Naive thymus-derived CD4-positive, alpha-beta T cell (primary cell): ENCODE results near the gene BCKDK. TPM values are rescaled to one million over a fixed set of nuclear protein-coding genes. Genes with fewer than 3 reads are reported as not detected.
"Not testable (repeated sequence)": the region's sequence is repeated elsewhere in the genome, so short reads cannot be mapped to it uniquely, and the experiment has no call there.

Experiments
- ATAC-seq: fragments of 150-1000 bp; cut with Tn5 transposase; 2 replicates; pipeline ENCODE4 v1.10.0; 2021; ENCODE audit warnings: mild to moderate bottlenecking, moderate library complexity
- CTCF ChIA-PET: fragments of 350-600 bp; sonication (Branson Sonifier 250); formaldehyde crosslinking; loops from one replicate; lab custom pipeline; 2021; ENCODE audit warnings: antibody characterized with exemption; lab: Charles Lee
- POLR2A ChIA-PET: fragments of 350-600 bp; sonication (Branson Sonifier 250); formaldehyde crosslinking; loops from one replicate; lab custom pipeline; 2021; ENCODE audit warnings: antibody characterized with exemption, inconsistent platforms; lab: Charles Lee
- DNase-seq, 9 donors: peaks; one replicate each; pipeline versions ENCODE4 v3.0.0 to v3.0.0-alpha.2; 2020 to 2022; ENCODE audit warnings: mixed read lengths in 1 of 9
- H3K27ac ChIP-seq: one replicate; pipeline ENCODE4 v1.7.0; 2013; ENCODE audit warnings: mild to moderate bottlenecking, low read depth, low read length, moderate library complexity
- H3K27me3 ChIP-seq, 2 donors: one replicate each; pipeline ENCODE4 v1.7.0; 2013; ENCODE audit warnings: low read length in 2 of 2, mild to moderate bottlenecking in 2 of 2, moderate library complexity in 2 of 2; ENCODE audit not compliant: control insufficient read depth in 2 of 2, insufficient read depth in 2 of 2
- H3K36me3 ChIP-seq, 3 experiments: 1 replicate in 2 of 3; 2 replicates in 1 of 3; pipeline ENCODE4 v1.7.0; 2013; ENCODE audit warnings: low read length in 3 of 3, mild to moderate bottlenecking in 3 of 3, moderate library complexity in 1 of 3; ENCODE audit not compliant: insufficient read depth in 3 of 3, control insufficient read depth in 2 of 3
- H3K4me1 ChIP-seq, 2 donors: one replicate each; pipeline ENCODE4 v1.7.0; 2013; ENCODE audit warnings: low read length in 2 of 2, mild to moderate bottlenecking in 2 of 2, moderate library complexity in 1 of 2; ENCODE audit not compliant: control insufficient read depth in 2 of 2, insufficient read depth in 2 of 2
- H3K4me3 ChIP-seq: 2 replicates; pipeline ENCODE4 v1.7.0; 2013; ENCODE audit warnings: mild to moderate bottlenecking, low read length
- H3K9me3 ChIP-seq, 3 experiments: 1 replicate in 2 of 3; 2 replicates in 1 of 3; pipeline ENCODE4 v1.7.0; 2013; ENCODE audit warnings: low read length in 3 of 3; ENCODE audit not compliant: control insufficient read depth in 2 of 3
- H3K27ac Mint-ChIP-seq, 9 donors: one replicate each; pipeline ENCODE4 v1.8.0; 2020 to 2022; ENCODE audit warnings: mixed read lengths in 9 of 9, mild to moderate bottlenecking in 8 of 9, moderate library complexity in 5 of 9, inconsistent platforms in 2 of 9
- H3K27me3 Mint-ChIP-seq, 5 donors: one replicate each; pipeline ENCODE4 v1.8.0; 2021 to 2022; ENCODE audit warnings: mixed read lengths in 5 of 5, mild to moderate bottlenecking in 1 of 5
- H3K36me3 Mint-ChIP-seq, 5 donors: one replicate each; pipeline ENCODE4 v1.8.0; 2020 to 2022; ENCODE audit warnings: mixed read lengths in 5 of 5, mild to moderate bottlenecking in 3 of 5, inconsistent platforms in 1 of 5
- H3K4me1 Mint-ChIP-seq, 7 donors: one replicate each; pipeline ENCODE4 v1.8.0; 2020 to 2022; ENCODE audit warnings: mixed read lengths in 7 of 7, mild to moderate bottlenecking in 3 of 7, inconsistent platforms in 1 of 7
- H3K4me3 Mint-ChIP-seq, 10 donors: one replicate each; pipeline ENCODE4 v1.8.0; 2020 to 2022; ENCODE audit warnings: mild to moderate bottlenecking in 10 of 10, mixed read lengths in 10 of 10, moderate library complexity in 6 of 10, inconsistent platforms in 2 of 10
- H3K9me3 Mint-ChIP-seq, 11 donors: one replicate each; pipeline ENCODE4 v1.8.0; 2020 to 2022; ENCODE audit warnings: mixed read lengths in 11 of 11, mild to moderate bottlenecking in 4 of 11, inconsistent platforms in 1 of 11, moderate library complexity in 1 of 11
- intact Hi-C, 2 donors: fragments of 100-400 bp; cut with micrococcal nuclease; formaldehyde crosslinking; loops; one replicate each; pipeline ENCODE4 v1.15.1; 2023
- polyA plus RNA-seq, 2 donors: library from polyadenylated mRNA; unstranded; fragments of 300-500 nt; fragmentation: Illumina TruSeq; gene quantifications; one replicate each; pipeline ENCODE4 v1.2.3, GENCODE V29; 2021
- total RNA-seq, 6 experiments: library from RNA in 5 of 6; stranded (reverse) in 5 of 6; gene quantifications; 1 replicate in 5 of 6; 2 replicates in 1 of 6; pipeline ENCODE4 v1.2.3 and lab custom pipeline; 2021 to 2026

BCKDK gene
- total and polyA plus RNA-seq, 7 experiments from 2014 or later: 10.3 to 36.0 (median 21.0) TPM

GRCh38 chr16:31135535-31136286 lies 27.5 kb downstream of the BCKDK start, which contains the start of gene PRSS8:
PRSS8 (minus strand) TSS chr16:31135727; CDS start chr16:31135498, 229 bp downstream.
- Mint-ChIP-seq H3K9me3 (peaks cover 0 to 1% (median 0%) of the 10 kb centered on the region in 11 donors), H3K27me3 (no peaks in the 10 kb centered on the region), H3K27ac (peak within 1 kb of the TSS in 3 of 9 donors; percentile 3 to 24 (median 18)), H3K4me3 (no peak within 1 kb of the TSS), H3K36me3 (peaks cover 0 to 1% (median under 1%) of the 10 kb centered on the region in 5 donors), H3K4me1 (peaks cover 0 to 7% (median 0%) of the 10 kb centered on the region in 7 donors)
- Histone ChIP-seq H3K36me3 (peaks cover 0 to 30% (median 0%) of the 10 kb centered on the region in 3 experiments), H3K4me3 (no peak within 1 kb of the TSS), H3K4me1 (no peaks in the 10 kb centered on the region), H3K9me3 (no peaks in the 10 kb centered on the region), H3K27me3 (no peaks in the 10 kb centered on the region), H3K27ac (no peak within 1 kb of the TSS)
- CTCF ChIA-PET: no interaction called here
- intact Hi-C loops: no loop called here
- no peak for ATAC-seq
- POLR2A ChIA-PET: interaction anchor here (1.1 to 1.2 kb wide), 2 partner anchors 15 to 18 kb away, joined by 5 read pairs; partner anchors contain the start of gene KAT8
- DNase-seq: no peak

- ChIA-PET POLR2A (interaction anchor here (1.1 to 1.2 kb wide), 2 partner anchors 15 to 18 kb away, joined by 5 read pairs; partner anchors contain the start of gene KAT8), CTCF (no interaction called here)
- no peaks in the 10 kb centered on the region for H3K27me3 ChIP-seq
- Mint-ChIP-seq H3K27me3 (no peaks in the 10 kb centered on the region), H3K9me3 (peaks cover 0 to 2% (median 0%) of the 10 kb centered on the region in 11 donors), H3K4me1 (peaks cover 0 to 7% (median 0%) of the 10 kb centered on the region in 7 donors), H3K27ac (peak overlapping the region in 2 of 9 donors; percentile 18 to 24), H3K4me3 (no peak overlapping the region), H3K36me3 (peaks cover 0 to 1% (median 0%) of the 10 kb centered on the region in 5 donors)
- H3K4me3 ChIP-seq: no peak overlapping the region
- DNase-seq (no peak), ATAC-seq (no peak)
- H3K27ac ChIP-seq: no peak overlapping the region
- H3K4me1 ChIP-seq: no peaks in the 10 kb centered on the region
- no peaks in the 10 kb centered on the region for H3K9me3 ChIP-seq
- H3K36me3 ChIP-seq: peaks cover 0 to 25% (median 0%) of the 10 kb centered on the region in 3 experiments
- intact Hi-C loops: no loop called here
Observed at GRCh38 chr16:31136287-31136662, 28.1 kb downstream of the BCKDK start.

GRCh38 chr16:31136822-31137499 lies 28.8 kb downstream of the BCKDK start:
- H3K9me3 Mint-ChIP-seq: not testable (repeated sequence)
- POLR2A ChIA-PET: interaction anchor here (1.1 to 1.2 kb wide), 2 partner anchors 16 to 19 kb away, joined by 5 read pairs; partner anchors contain the start of gene KAT8

GRCh38 chr16:31138621-31139578 lies 30.7 kb downstream of the BCKDK start:
- Mint-ChIP-seq H3K9me3 (peaks cover 0 to 2% (median 0%) of the 10 kb centered on the region in 11 donors), H3K4me3 (no peak overlapping the region), H3K36me3 (no peaks in the 10 kb centered on the region), H3K27me3 (peaks cover 0 to 2% (median 0%) of the 10 kb centered on the region in 5 donors), H3K4me1 (peaks cover 7 to 16% (median 13%) of the 10 kb centered on the region in 7 donors), H3K27ac (peak overlapping the region in 2 of 9 donors; percentile 46 to 68)
- DNase-seq (no peak), ATAC-seq (no peak)
- POLR2A ChIA-PET: interaction anchor here (0.6 to 1.2 kb wide), 2 partner anchors 21 to 172 kb away, joined by 4 to 5 read pairs; partner anchors contain the start of gene KAT8
- peaks cover 6 to 14% of the 10 kb centered on the region in 2 donors for H3K4me1 ChIP-seq
- intact Hi-C loops: no loop called here
- H3K36me3 ChIP-seq: no peaks in the 10 kb centered on the region
- no peaks in the 10 kb centered on the region for H3K9me3 ChIP-seq
- H3K4me3 ChIP-seq: no peak overlapping the region
- CTCF ChIA-PET: interaction anchor here (1.8 kb wide), 1 partner anchor 20 kb away, joined by 5 read pairs; no protein-coding TSS in a partner anchor
- H3K27me3 ChIP-seq: no peaks in the 10 kb centered on the region
- H3K27ac ChIP-seq: no peak overlapping the region

More at GRCh38 chr16:31136822-31137499, 28.8 kb downstream of the BCKDK start:
- H3K4me3 ChIP-seq, intact Hi-C loops, H3K27me3 Mint-ChIP-seq, ATAC-seq, CTCF ChIA-PET, H3K4me1 Mint-ChIP-seq, H3K36me3 Mint-ChIP-seq, H3K27me3 ChIP-seq, H3K9me3 ChIP-seq, H3K4me1 ChIP-seq, DNase-seq, H3K4me3 Mint-ChIP-seq, H3K27ac ChIP-seq: not testable (repeated sequence)
- H3K27ac Mint-ChIP-seq: peak overlapping the region in 1 of 9 donors; percentile 3
- peaks cover 0 to 18% (median 0%) of the 10 kb centered on the region in 3 experiments for H3K36me3 ChIP-seq

GRCh38 chr16:31141071-31141469 lies 32.9 kb downstream of the BCKDK start:
- not testable (repeated sequence) for ATAC-seq

More at GRCh38 chr16:31141071-31141469, 32.9 kb downstream of the BCKDK start:
- Mint-ChIP-seq H3K4me3 (peak overlapping the region in 1 of 10 donors; percentile 39), H3K4me1 (peaks cover 2 to 17% (median 14%) of the 10 kb centered on the region in 7 donors), H3K27ac (peak overlapping the region in 5 of 9 donors; percentile 26 to 69 (median 45))
- H3K27me3 Mint-ChIP-seq, DNase-seq, H3K36me3 Mint-ChIP-seq, intact Hi-C loops, H3K9me3 Mint-ChIP-seq, H3K9me3 ChIP-seq, H3K4me3 ChIP-seq, H3K27ac ChIP-seq, H3K27me3 ChIP-seq, H3K36me3 ChIP-seq: not testable (repeated sequence)
- peaks cover 6 to 14% of the 10 kb centered on the region in 2 donors for H3K4me1 ChIP-seq
- POLR2A ChIA-PET: interaction anchor here (1.3 to 3.5 kb wide), 4 partner anchors 10 to 67 kb away, joined by 8 to 87 read pairs (median 16); partner anchors contain the start of genes FUS, KAT8, ZNF646 and ZNF668
- CTCF ChIA-PET: interaction anchor here (0.6 to 1.7 kb wide), 2 partner anchors 19 to 193 kb away, joined by 3 to 5 read pairs; no protein-coding TSS in a partner anchor
